Forelimb muscle (tissue), 1 donor: ENCODE results near the gene CDC42BPA. TPM values are rescaled to one million over a fixed set of nuclear protein-coding genes. Genes with fewer than 3 reads are reported as not detected.

ENCODE experiments used
- DNase-seq: peaks from one replicate; pipeline ENCODE4 v3.0.0-alpha.2; 2013; ENCODE audit warnings: low read depth
- polyA plus RNA-seq: library from polyadenylated mRNA; unstranded; fragments of 120-200 nt; gene quantifications from one replicate; pipeline ENCODE4 v1.2.1, GENCODE V29; 2013; ENCODE audit not compliant: insufficient read length

CDC42BPA gene
- polyA plus RNA-seq, 1 donor: 25.6 TPM

DNA sequence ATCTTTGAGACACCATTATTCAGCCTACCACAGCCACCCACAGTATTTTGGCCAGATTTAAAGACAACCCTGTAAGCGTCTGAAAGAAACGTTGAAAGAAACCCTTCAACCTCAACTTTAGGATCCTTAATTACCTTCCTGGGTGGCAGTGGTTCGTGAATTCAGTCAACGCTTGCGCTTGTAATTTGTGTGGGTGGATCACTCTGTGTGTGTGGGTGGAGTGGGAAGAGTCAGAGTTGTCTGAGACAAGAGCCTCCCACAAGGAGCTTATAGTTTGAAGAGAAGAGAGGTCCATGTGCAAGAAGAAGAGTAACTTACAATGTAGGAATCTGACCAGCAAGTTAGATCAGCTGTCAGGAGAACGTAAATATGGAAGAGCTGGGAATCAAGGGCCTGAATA lies 369.8 kb downstream of the CDC42BPA start:
- no peak for DNase-seq

DNA sequence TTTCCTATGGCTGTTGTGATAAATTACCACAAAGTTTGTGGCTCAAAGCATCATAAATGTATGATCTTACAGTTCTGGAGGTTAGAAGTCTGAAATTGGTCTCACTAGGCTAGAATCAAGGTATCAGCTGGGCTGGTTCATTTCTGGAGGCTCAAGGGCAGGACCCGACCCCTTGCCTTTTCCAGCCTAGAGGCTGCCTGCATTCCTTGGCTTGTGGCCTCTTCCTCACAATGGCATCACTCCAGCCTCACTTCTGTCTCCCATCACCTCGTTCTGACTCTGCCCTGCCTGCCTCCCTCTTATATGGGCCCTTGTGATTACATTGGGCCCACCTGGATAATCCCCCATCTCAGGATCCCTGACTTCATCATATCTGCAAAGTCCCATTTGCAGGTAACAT lies 370.2 kb downstream of the CDC42BPA start:
- no peak for DNase-seq

DNA sequence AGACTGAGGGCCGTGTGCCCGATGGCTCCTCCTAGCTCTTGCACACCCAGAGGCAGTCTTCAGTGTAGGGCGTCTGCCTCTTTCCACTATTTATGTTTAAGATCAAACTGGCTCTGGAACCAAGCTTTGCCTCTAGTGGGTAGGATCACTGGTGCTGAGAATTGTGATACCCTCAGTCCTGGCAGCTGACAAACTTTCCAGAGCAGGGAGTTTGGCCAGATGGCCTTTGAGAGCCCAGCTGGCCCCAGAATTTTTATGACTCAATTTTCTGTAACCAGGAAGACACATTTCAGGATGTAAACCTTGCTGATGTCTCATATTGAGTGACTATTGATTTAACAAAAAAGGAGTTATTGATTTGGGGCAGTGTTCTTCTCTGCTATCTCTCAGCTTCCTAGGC lies 371.5 kb downstream of the CDC42BPA start:
- DNase-seq: no peak

DNA sequence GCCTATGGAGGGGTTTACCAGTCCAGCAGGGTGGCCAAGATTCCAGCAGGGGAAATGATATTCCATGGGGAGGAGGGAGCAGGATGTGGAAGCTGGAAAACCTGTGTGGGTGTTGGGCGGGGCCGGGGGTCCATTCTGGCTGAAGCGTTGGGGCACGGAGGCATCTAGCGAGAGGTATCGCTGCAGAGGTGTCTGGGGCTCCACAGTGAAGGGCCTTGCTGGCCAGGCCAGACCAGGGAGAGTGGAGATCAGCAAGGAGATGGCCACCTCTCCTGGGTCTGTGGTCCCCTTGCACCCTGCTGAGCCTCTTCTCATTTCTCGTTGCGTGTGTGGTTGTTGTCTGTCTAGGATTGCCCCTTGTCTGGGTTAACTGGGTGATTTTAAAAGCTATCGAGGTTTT lies 372.0 kb downstream of the CDC42BPA start:
- no peak for DNase-seq

DNA sequence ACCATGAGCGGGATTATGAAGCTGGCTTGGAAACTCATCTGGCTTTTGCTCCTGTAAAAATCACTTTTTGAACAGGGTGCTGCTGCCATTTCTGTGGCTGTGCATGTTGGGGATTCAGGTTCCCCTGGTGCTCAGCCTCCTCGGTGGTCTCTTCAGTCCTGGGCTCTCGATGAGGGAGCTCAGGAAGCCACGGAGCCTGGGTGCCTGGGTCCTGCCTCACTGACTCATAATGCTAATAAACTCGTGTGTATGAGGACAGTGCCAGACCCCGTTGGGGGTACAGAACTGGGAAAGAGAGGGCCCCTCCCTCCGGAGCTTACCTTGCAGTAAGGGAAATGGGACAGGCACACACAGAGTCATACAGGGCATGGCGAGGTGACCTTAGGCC lies 372.4 kb downstream of the CDC42BPA start:
- DNase-seq: no peak

DNA sequence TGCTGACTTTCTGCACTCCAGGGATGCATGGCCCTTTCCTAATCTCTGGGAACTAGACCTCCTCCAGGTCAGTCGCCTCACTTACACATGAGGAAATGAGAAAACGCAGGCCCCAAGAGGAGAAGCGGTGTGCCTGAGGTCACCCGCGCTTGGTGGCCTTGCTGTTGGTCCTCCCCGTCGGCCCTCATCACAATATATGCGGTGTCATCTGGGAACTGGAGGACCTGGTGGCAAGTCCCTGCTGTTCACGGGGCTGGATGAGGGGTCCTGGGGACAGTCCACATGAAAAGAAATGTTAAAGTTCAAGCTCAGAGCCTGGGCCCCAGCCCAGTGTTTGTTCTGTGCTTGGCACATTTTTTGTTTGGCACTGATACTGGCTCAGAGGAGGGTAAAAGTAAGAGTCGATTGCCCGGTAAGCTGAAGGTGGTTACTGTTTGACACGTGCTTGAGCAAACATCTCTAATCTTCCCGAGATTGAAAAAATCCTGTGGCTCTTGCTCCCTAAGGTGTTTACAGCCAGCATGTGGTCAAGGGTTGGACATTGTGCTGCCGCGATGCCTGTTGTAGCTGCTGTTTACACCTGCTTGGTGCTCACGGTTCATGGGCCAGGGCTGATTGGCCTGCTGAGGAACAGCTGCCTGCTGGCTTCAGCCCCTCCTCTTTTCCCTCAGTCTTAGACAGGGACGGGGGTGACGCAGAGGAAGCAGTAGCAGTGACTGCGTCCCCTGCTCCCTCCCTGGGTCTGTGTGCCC lies 373.0 kb downstream of the CDC42BPA start:
- no peak for DNase-seq

DNA sequence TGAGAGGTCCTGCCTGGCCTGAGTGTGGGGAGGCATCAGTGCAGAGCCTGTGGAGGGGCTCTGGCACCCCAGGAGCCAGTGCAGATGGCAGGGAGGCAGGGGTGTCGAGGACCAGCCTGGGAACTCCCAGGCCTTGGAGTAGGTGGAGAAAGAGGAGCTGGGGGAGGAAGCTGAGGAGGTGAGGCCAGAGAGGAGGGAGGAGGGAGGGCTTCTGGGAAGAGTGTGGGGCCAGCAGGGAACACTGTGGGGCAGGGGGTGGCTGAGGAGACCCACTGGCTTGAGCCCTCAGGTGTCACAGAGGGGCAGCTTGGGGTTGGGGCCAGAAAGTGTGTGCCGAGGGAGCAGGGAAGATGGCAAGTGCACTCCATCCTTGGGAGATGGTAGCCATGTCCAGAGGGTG lies 374.4 kb downstream of the CDC42BPA start:
- no peak for DNase-seq

DNA sequence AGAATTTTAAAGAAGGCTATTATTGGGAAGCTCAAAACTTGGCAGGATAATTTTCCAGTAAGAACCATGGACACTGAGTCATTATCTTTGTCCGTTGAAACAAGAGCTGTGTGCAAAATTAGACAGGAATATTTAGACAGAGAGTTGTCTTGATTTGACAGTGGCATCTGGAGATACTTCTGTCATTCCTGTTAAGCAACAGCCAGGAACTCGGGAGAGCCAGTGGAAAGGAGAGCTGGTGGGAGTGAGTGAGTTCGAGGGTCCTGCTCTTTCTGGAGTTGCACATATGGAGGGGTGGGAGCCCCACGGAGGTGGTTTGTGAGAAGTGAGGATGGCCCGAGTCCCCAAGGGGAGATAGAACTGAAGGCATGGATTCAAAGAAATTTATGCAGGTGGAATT lies 375.1 kb downstream of the CDC42BPA start:
- no peak for DNase-seq

DNA sequence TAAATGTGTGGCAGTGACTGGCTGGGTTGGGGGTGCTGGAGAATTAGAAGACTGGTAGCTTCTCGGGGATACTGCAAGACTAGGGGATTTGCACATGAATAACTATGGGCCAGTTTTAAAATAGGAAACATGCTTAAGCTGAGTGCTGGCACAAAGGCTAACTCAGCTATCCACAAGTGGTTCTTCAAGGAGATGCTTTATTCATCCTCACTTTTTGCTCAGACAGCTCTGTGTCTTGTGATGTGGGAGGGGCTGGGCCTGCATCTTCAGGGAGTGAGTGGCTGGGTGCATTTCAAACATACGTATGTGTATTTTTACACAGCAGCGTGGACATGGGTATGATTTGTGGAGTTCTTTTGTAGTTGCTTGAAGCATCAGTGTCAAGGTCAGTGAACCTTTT lies 375.9 kb downstream of the CDC42BPA start:
- DNase-seq: no peak

DNA sequence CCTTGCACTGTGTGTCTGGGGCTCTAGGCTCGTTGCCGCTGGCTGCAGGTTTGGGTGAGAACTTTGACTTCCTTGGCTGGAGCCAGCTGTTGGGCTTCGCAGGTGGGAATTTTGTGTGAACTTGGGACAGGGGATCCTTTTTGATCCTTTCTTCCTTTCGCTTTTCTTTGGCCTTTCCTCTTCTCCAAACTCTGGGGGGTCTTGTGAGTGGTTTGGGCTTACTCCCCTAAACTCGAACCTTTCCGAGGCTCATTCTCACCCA lies 377.6 kb downstream of the CDC42BPA start:
- DNase-seq: no peak

DNA sequence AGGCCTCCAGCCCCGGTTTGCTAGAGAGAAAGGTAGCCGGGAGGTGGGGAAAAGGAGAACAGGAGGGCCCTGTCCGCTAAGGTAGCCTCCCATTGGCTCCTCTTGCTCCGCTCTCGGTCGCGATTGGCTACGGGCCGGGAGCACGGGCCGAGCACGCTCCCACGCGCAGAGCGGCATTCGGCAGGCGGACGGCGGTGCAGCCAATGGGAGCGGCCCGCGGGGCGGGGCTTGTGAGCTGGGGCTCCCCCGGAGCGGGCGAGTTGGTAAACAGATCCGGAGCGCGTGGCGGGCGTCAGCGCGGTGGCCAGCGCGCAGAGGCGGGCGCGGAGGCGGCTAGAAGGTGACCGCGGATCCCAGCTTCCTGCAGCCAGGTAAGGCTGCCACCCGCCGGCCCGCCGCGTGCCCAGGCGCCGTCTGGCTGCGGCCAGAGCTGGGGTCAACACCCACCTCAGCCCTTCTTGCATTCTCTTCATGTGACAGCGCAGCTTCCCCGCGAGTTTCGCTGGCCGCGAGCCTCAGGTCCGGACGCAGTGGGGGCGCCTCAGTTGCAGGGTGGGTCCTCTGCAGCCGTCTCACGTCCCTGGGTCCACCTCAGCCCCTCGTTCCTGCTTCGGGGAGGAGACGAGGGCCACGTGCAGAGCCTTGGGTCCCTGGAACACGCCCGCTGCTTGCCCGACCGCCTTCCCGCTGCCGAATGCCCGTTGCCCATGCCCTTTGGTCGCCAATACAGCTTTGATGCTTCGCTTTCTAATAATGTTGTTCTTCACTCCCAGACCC lies 378.1 kb downstream of the CDC42BPA start, which contains the start of gene COQ8A:
COQ8A (plus strand) TSS at position 266 of the 777 bp plus-strand sequence. CDS start 21,092 bp downstream, outside the sequence.
- peak; percentile 98 for DNase-seq

Other genes with a start within 250 kb of the CDC42BPA start
- gene ZNF678, start 245.1 kb upstream of the CDC42BPA start, polyA plus RNA-seq: 9.5 TPM